ENCODE data around the gene MED1. TPM values are rescaled to one million over a fixed set of nuclear protein-coding genes. Genes with fewer than 3 reads are reported as not detected.

MED1 gene
- total and polyA plus RNA-seq, 2 donors (not counting 1 experiment from before 2014, with no cell fraction given), result 28.4 to 32.3 TPM

GRCh38 chr17:39486242-39486641, 35.2 kb upstream of the MED1 start:
- Histone ChIP-seq H3K27me3 (ENCODE audit: control insufficient read depth, insufficient read depth, low read length) (no peaks in the 10 kb centered on the region), H3K9me3 (ENCODE audit: control insufficient read depth, insufficient read depth, low read depth, low read length) (no peaks in the 10 kb centered on the region), H3K27ac (ENCODE audit: insufficient read depth, low read length) (peak overlapping the region; percentile 73), H3K36me3 (ENCODE audit: control insufficient read depth, insufficient read depth, low read length) (no peaks in the 10 kb centered on the region), H3K9ac (ENCODE audit: insufficient read depth, low read length) (no peak overlapping the region), H3K4me3 (replicated peaks in 1 of 4; ENCODE audit: control extremely low read depth in 1 of 4, insufficient read depth in 1 of 4, low read depth in 3 of 4, low read length in 4 of 4) (no peak overlapping the region), H2AFZ (ENCODE audit: low read length) (no peak overlapping the region), H3K4me2 (ENCODE audit: extremely low read depth, insufficient read depth, low read length) (no peak overlapping the region), H4K20me1 (ENCODE audit: control insufficient read depth, extremely low read depth, insufficient read depth, low read length) (no peaks in the 10 kb centered on the region), H3K4me1 (ENCODE audit: control insufficient read depth, extremely low read depth, insufficient read depth, low read length) (no peaks in the 10 kb centered on the region), H3K79me2 (ENCODE audit: control insufficient read depth, insufficient read depth, low read length) (peaks cover 7% of the 10 kb centered on the region)
- peak; percentile 68 to 70 for DNase-seq (ENCODE audit: low read depth in 2 of 2)
- TF ChIP-seq CTCF (conservative IDR thresholded peaks at IDR 0.05 in 1 of 2, IDR thresholded peaks at IDR 0.05 in 1 of 2; ENCODE audit: low read depth in 1 of 2, low read length in 2 of 2) (no peak), EZH2 (IDR thresholded peaks at IDR 0.05; ENCODE audit: low read length, missing control alignments) (no peak)

DNA sequence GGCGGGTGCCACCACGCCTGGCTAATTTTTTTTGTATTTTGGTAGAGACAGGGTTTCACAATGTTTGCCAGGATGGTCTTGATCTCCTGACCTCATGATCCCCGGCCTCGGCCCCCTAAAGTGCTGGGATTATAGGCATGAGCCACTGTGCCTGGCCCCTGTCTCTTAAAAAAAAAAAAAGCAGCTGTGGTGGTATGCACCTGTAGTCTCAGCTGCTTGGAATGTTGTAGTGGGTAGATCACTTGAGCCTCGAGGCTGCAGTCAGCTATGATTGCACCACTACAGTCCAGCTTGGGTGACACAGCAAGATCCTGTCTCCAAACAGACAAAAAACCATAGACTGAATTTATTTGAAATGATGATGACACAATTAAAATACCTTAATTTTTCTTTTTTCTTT, 34.5 kb upstream of the MED1 start:
- H3K9me3 ChIP-seq (ENCODE audit: control insufficient read depth, insufficient read depth, low read depth, low read length), result no peaks in the 10 kb centered on the region
- H3K9ac ChIP-seq (ENCODE audit: insufficient read depth, low read length), result no peak overlapping the region
- DNase-seq (ENCODE audit: low read depth in 2 of 2), result peak; percentile 80 to 98
- H3K4me1 ChIP-seq (ENCODE audit: control insufficient read depth, extremely low read depth, insufficient read depth, low read length), result no peaks in the 10 kb centered on the region
- H3K4me2 ChIP-seq (ENCODE audit: extremely low read depth, insufficient read depth, low read length), result no peak overlapping the region
- H3K27me3 ChIP-seq (ENCODE audit: control insufficient read depth, insufficient read depth, low read length), result no peaks in the 10 kb centered on the region
- no peaks in the 10 kb centered on the region for H3K36me3 ChIP-seq (ENCODE audit: control insufficient read depth, insufficient read depth, low read length)
- peak overlapping the region; percentile 73 for H3K27ac ChIP-seq (ENCODE audit: insufficient read depth, low read length)
- no peak overlapping the region for H2AFZ ChIP-seq (ENCODE audit: low read length)
- H4K20me1 ChIP-seq (ENCODE audit: control insufficient read depth, extremely low read depth, insufficient read depth, low read length), result no peaks in the 10 kb centered on the region
- H3K79me2 ChIP-seq (ENCODE audit: control insufficient read depth, insufficient read depth, low read length), result peaks cover 7% of the 10 kb centered on the region
- no peak overlapping the region for H3K4me3 ChIP-seq (replicated peaks in 1 of 4; ENCODE audit: control extremely low read depth in 1 of 4, insufficient read depth in 1 of 4, low read depth in 3 of 4, low read length in 4 of 4)
- TF ChIP-seq CTCF (conservative IDR thresholded peaks at IDR 0.05 in 1 of 2, IDR thresholded peaks at IDR 0.05 in 1 of 2; ENCODE audit: low read depth in 1 of 2, low read length in 2 of 2) (no peak), EZH2 (IDR thresholded peaks at IDR 0.05; ENCODE audit: low read length, missing control alignments) (no peak)

GRCh38 chr17:39484178-39484577, 33.1 kb upstream of the MED1 start:
- DNase-seq (ENCODE audit: low read depth in 2 of 2), result no peak
- Histone ChIP-seq H3K9me3 (ENCODE audit: control insufficient read depth, insufficient read depth, low read depth, low read length) (no peaks in the 10 kb centered on the region), H3K27me3 (ENCODE audit: control insufficient read depth, insufficient read depth, low read length) (no peaks in the 10 kb centered on the region), H3K79me2 (ENCODE audit: control insufficient read depth, insufficient read depth, low read length) (peaks cover 7% of the 10 kb centered on the region), H3K9ac (ENCODE audit: insufficient read depth, low read length) (no peak overlapping the region), H3K4me1 (ENCODE audit: control insufficient read depth, extremely low read depth, insufficient read depth, low read length) (no peaks in the 10 kb centered on the region), H2AFZ (ENCODE audit: low read length) (no peak overlapping the region), H3K36me3 (ENCODE audit: control insufficient read depth, insufficient read depth, low read length) (no peaks in the 10 kb centered on the region), H3K27ac (ENCODE audit: insufficient read depth, low read length) (no peak overlapping the region), H4K20me1 (ENCODE audit: control insufficient read depth, extremely low read depth, insufficient read depth, low read length) (no peaks in the 10 kb centered on the region), H3K4me2 (ENCODE audit: extremely low read depth, insufficient read depth, low read length) (no peak overlapping the region), H3K4me3 (replicated peaks in 1 of 4; ENCODE audit: control extremely low read depth in 1 of 4, insufficient read depth in 1 of 4, low read depth in 3 of 4, low read length in 4 of 4) (no peak overlapping the region)
- TF ChIP-seq CTCF (conservative IDR thresholded peaks at IDR 0.05 in 1 of 2, IDR thresholded peaks at IDR 0.05 in 1 of 2; ENCODE audit: low read depth in 1 of 2, low read length in 2 of 2) (no peak), EZH2 (IDR thresholded peaks at IDR 0.05; ENCODE audit: low read length, missing control alignments) (no peak)

All from fibroblast of lung (primary cell).